Subcutaneous abdominal adipose tissue (tissue), 5 donors: ENCODE data around the gene USO1.
"Not testable (repeated sequence)": the region's sequence is repeated elsewhere in the genome, so short reads cannot be mapped to it uniquely, and the experiment has no call there.

Experiments used
- H3K27ac ChIP-seq: one replicate; pipeline ENCODE4 v1.7.0; 2013; ENCODE audit warnings: low read depth, mild to moderate bottlenecking, inconsistent platforms, low read length, moderate library complexity
- H3K27me3 ChIP-seq, 5 donors: one replicate each; pipeline ENCODE4 v1.7.0; 2013; ENCODE audit warnings: low read length in 5 of 5, inconsistent platforms in 1 of 5; ENCODE audit not compliant: control insufficient read depth in 5 of 5, insufficient read depth in 4 of 5
- H3K36me3 ChIP-seq, 5 donors: one replicate each; pipeline ENCODE4 v1.7.0; 2013; ENCODE audit warnings: low read length in 5 of 5; ENCODE audit not compliant: control insufficient read depth in 5 of 5, insufficient read depth in 5 of 5
- H3K4me1 ChIP-seq, 5 donors: one replicate each; pipeline ENCODE4 v1.7.0; 2013; ENCODE audit warnings: low read length in 5 of 5, mild to moderate bottlenecking in 3 of 5, moderate library complexity in 1 of 5; ENCODE audit not compliant: control insufficient read depth in 5 of 5, insufficient read depth in 5 of 5
- H3K4me3 ChIP-seq, 5 donors: one replicate each; pipeline ENCODE4 v1.7.0; 2013; ENCODE audit warnings: low read length in 5 of 5, low read depth in 1 of 5
- H3K9ac ChIP-seq, 5 donors: one replicate each; pipeline ENCODE4 v1.7.0; 2013; ENCODE audit warnings: low read length in 5 of 5, mild to moderate bottlenecking in 4 of 5, moderate library complexity in 3 of 5
- H3K9me3 ChIP-seq, 5 donors: one replicate each; pipeline ENCODE4 v1.7.0; 2013; ENCODE audit warnings: low read length in 5 of 5; ENCODE audit not compliant: control insufficient read depth in 5 of 5
- donor health status: healthy.
- donor health status: healthy.
- donor health status: healthy.
- donor health status: healthy.
- donor health status: healthy.

The USO1 gene

DNA sequence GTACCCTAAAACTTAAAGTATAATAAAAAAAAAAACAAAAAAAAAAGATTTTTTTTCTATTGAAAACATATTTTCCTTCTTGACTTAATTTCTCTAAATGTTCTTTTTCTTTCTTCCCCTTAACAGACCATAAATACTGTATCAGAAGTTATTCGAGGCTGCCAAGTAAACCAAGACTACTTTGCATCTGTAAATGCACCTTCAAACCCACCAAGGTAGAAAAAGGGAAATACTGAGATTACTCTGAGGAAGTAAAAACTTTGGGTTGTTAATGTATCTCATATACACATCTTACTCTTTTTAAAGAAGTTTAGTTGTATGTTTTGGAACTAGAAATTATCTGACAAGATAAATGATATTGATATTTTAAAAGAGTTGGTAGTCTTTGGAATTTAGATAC, 65.6 kb downstream of the USO1 start:
- H3K27ac ChIP-seq, result no peak overlapping the region
- H3K9ac ChIP-seq, result no peak overlapping the region
- H3K4me1 ChIP-seq, result no peaks in the 10 kb centered on the region
- H3K27me3 ChIP-seq, result no peaks in the 10 kb centered on the region
- H3K36me3 ChIP-seq, result peaks cover 27 to 57% (median 52%) of the 10 kb centered on the region in 5 donors
- H3K4me3 ChIP-seq, result no peak overlapping the region
- H3K9me3 ChIP-seq, result no peaks in the 10 kb centered on the region

DNA sequence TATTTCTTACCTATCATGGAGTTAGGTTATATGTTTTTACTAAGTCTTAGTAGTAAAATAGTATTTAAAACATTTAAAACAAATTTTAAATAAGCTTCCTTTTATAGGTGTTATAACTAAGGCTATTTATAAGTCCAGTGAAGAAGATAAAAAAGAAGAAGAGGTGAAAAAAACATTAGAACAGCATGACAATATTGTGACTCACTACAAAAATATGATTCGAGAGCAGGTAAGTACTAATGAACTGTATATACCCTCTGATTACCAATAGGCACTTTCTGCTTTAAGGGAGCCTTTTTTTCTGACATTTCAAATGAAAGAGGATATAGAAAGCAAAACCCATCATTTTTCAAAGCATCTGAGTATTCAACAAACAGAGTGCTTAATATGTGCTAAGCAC, 76.6 kb downstream of the USO1 start:
- Histone ChIP-seq H3K9me3 (no peaks in the 10 kb centered on the region), H3K36me3 (peaks cover 24 to 42% (median 31%) of the 10 kb centered on the region in 5 donors), H3K4me3 (no peak overlapping the region), H3K4me1 (peaks cover 0 to under 1% (median 0%) of the 10 kb centered on the region in 5 donors), H3K27ac (no peak overlapping the region), H3K27me3 (no peaks in the 10 kb centered on the region), H3K9ac (no peak overlapping the region)

DNA sequence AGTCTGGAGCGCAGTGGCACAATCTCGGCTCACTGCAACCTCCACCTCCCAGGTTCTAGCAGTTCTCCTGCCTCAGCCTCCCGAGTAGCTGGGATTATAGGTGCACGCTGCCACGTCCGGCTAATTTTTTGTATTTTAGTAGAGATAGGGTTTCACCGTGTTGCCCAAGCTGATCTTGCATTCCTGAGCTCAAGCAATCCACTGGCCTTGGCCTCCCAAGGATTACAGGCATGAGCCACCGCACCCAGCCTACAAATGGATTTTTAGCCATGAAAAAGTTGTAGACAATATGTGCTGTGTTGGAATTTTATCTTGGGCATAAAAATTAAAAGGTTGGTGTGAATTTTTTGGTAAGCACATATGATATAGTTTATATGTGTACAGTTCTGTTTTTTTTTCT, 81.7 kb downstream of the USO1 start:
- not testable (repeated sequence) for H3K27me3 ChIP-seq, H3K9ac ChIP-seq, H3K9me3 ChIP-seq, H3K4me1 ChIP-seq, H3K4me3 ChIP-seq, H3K27ac ChIP-seq
- H3K36me3 ChIP-seq, result peaks cover 33 to 72% (median 44%) of the 10 kb centered on the region in 5 donors

DNA sequence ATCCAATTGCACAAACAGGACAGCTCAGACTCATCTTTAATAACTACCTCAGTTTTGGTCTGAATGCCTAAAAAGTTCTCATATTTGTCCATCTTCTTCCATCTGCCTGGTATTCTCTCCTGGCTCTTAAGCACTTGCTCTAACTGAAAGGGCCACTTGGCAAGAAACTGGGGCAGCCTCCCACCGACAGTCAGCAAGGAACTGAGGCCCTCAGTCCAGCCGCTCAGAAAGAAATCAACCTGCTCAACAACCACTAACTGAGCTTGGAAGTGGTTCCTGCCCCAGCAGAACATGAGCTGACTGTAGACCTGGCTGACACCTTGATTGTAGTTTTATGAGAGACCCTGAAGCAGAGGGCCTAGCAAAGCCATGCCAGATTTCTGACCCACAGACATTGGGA, 93.5 kb downstream of the USO1 start:
- H3K9ac ChIP-seq, result no peak overlapping the region
- H3K27ac ChIP-seq, result no peak overlapping the region
- no peaks in the 10 kb centered on the region for H3K9me3 ChIP-seq
- H3K4me3 ChIP-seq, result no peak overlapping the region
- H3K4me1 ChIP-seq, result no peaks in the 10 kb centered on the region
- H3K27me3 ChIP-seq, result no peaks in the 10 kb centered on the region
- peaks cover 23 to 33% (median 26%) of the 10 kb centered on the region in 5 donors for H3K36me3 ChIP-seq

DNA sequence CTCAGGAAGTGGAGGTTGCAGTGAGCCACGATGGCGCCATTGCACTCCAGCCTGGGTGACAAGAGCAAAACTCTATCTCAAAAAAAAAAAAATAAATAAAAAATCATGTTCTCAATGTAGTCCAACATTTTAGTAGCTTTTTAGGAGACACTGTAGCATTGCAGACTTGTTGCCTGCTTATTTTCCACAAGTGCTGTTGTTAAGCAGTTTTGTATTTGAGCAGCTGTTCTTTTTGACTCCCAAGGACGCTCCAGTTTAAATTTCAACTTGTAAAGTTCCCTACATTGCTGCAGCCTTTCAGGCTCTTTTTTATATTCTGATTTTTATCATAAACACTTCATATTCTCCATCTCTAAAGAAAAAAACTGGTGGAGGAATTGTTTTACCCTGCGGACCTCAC, 94.7 kb downstream of the USO1 start:
- no peak overlapping the region for H3K9ac ChIP-seq
- H3K27ac ChIP-seq, result no peak overlapping the region
- peaks cover 14 to 21% (median 15%) of the 10 kb centered on the region in 5 donors for H3K36me3 ChIP-seq

DNA sequence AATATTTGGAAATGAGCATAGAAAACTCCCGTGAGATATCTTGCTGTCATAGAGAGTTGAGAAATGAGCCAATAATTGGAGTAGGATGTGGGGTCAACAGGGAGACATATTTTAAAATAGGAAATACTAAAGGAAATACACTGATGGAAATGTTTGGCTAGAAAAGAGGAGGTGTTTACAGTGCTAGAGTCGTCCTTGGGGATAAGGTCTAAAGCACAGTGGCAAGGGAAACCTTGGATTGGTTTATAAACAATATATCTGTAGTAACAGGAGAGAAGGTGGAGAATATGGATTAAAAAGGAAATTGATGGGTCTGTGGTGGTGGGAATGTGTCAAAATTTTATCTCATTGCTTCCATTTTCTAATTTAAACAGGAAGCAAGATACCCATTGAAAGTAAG, 95.8 kb downstream of the USO1 start:
- no peaks in the 10 kb centered on the region for H3K9me3 ChIP-seq
- peaks cover 3 to 11% (median 6%) of the 10 kb centered on the region in 5 donors for H3K36me3 ChIP-seq
- H3K27ac ChIP-seq, result no peak overlapping the region
- H3K27me3 ChIP-seq, result no peaks in the 10 kb centered on the region
- no peaks in the 10 kb centered on the region for H3K4me1 ChIP-seq
- H3K9ac ChIP-seq, result no peak overlapping the region
- H3K4me3 ChIP-seq, result no peak overlapping the region

More for the DNA sequence above, 94.7 kb downstream of the USO1 start:
- Histone ChIP-seq H3K4me3 (no peak overlapping the region), H3K4me1 (no peaks in the 10 kb centered on the region), H3K27me3 (no peaks in the 10 kb centered on the region), H3K9me3 (no peaks in the 10 kb centered on the region)

DNA sequence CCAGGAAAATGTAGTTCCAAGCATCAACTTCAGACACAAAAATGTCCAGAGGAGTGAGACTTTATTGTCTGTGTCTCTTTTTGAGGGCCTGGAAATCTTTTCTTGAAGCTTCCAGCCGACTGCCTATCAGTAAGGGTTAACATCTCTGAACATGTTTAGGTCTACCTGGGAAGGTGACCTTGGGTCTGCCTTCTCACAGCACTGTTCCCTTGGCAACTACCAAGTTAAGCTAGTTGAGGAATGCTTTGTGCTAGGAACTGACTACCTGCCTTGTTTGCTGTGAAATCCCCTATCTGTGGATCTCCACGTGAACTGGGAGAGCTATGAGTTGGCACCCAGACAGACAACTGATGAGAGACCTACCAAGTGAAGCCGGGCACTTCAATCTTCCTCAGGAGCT, 96.3 kb downstream of the USO1 start:
- H3K9me3 ChIP-seq, result no peaks in the 10 kb centered on the region
- H3K9ac ChIP-seq, result no peak overlapping the region
- H3K27ac ChIP-seq, result no peak overlapping the region
- H3K4me1 ChIP-seq, result no peaks in the 10 kb centered on the region
- peaks cover 0 to 6% (median under 1%) of the 10 kb centered on the region in 5 donors for H3K36me3 ChIP-seq
- no peaks in the 10 kb centered on the region for H3K27me3 ChIP-seq
- H3K4me3 ChIP-seq, result no peak overlapping the region

DNA sequence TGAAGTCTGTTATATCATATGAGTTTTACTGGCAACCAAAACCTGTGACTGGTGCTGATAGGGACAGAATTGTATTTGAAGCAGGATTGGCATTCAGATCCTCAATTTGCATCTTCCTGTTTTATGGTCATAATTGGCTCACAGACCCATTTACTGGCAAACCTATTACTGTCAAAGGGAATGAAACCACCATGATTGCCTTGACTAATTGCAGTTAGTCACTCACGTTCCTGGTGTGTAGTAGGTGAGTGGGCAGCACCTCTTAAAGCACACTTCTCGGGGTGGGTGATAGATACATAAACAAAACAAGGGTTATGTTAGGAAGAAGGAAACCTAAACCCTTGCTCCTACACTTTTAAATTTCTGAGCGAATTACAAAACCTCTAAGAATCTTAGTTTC, 96.8 kb downstream of the USO1 start:
- no peaks in the 10 kb centered on the region for H3K27me3 ChIP-seq
- no peak overlapping the region for H3K9ac ChIP-seq
- peaks cover 0 to 6% (median 0%) of the 10 kb centered on the region in 5 donors for H3K36me3 ChIP-seq
- no peaks in the 10 kb centered on the region for H3K9me3 ChIP-seq
- H3K4me1 ChIP-seq, result no peaks in the 10 kb centered on the region
- H3K4me3 ChIP-seq, result no peak overlapping the region
- H3K27ac ChIP-seq, result no peak overlapping the region

DNA sequence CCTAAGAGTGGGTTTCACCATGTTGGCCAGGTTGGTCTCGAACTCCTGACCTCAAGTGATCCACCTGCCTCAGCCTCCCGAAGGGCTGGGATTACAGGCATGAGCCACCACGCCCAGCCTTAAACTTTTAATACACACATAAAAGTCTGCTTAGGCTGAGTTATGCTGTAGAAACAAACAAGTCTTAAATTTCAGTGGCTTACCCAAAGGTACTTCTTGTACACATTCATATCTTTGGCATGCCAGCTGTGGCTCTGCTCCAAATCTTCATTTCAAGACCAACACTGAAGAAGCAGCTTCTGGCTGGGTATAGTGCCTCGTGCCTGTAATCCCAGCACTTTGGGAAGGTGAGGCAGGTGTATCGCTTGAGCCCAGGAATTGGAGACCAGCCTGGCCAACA, 97.6 kb downstream of the USO1 start:
- no peaks in the 10 kb centered on the region for H3K27me3 ChIP-seq
- H3K4me1 ChIP-seq, result no peaks in the 10 kb centered on the region
- H3K9ac ChIP-seq, result no peak overlapping the region
- H3K27ac ChIP-seq, result no peak overlapping the region
- H3K4me3 ChIP-seq, result no peak overlapping the region
- peaks cover 0 to 2% (median 0%) of the 10 kb centered on the region in 5 donors for H3K36me3 ChIP-seq
- H3K9me3 ChIP-seq, result no peaks in the 10 kb centered on the region

DNA sequence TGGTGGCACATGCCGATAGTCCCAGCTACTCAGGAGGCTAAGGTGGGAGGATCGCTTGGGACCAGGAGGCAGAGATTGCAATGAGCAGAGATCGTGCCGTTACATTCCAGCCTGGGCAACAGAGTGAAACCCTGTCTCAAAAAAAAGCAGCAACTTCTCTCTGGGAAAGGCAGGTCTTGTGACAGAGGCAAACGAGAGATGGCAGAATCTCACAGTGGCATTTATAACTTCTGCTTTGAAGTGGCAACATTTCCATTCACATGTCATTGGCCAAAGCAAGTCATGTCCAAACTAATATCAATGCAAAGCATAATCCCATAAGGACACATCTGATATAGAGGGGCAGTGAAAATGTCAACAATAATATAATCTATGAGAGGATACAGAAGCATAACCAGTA, 98.0 kb downstream of the USO1 start:
- Histone ChIP-seq H3K27ac (no peak overlapping the region), H3K4me1 (no peaks in the 10 kb centered on the region), H3K9me3 (no peaks in the 10 kb centered on the region), H3K27me3 (no peaks in the 10 kb centered on the region), H3K36me3 (no peaks in the 10 kb centered on the region), H3K4me3 (no peak overlapping the region), H3K9ac (no peak overlapping the region)

DNA sequence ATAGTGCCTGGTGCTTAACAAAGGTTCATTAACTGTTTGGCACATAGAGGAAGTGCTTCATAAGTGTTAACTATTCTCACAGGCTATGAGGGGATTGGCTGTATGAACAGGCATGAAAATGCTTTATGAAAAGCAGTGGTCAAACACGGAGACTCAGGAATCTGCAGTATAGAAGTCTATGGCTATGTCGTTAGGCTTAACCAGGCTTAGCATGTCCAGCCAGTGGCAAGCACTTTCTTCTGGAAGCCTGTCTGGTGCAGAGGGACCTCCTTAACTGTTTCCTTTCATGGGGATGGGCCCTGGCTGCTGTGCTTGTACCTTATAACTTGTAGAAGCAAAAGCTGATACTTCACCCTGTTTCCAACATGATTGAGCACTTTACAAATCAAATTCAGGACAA, 99.4 kb downstream of the USO1 start:
- H3K36me3 ChIP-seq, result no peaks in the 10 kb centered on the region
- no peaks in the 10 kb centered on the region for H3K27me3 ChIP-seq
- H3K4me1 ChIP-seq, result no peaks in the 10 kb centered on the region

More for the DNA sequence above, 99.4 kb downstream of the USO1 start:
- Histone ChIP-seq H3K9me3 (no peaks in the 10 kb centered on the region), H3K27ac (no peak overlapping the region), H3K9ac (no peak overlapping the region), H3K4me3 (no peak overlapping the region)
